NCI-H2196 treated with DMSO at 0.1 percent for 48 hours (cell line): Measurements from ENCODE around the gene YAP1.

Experiments used
- DNase-seq: peaks from one replicate; lab custom pipeline; 2025; ENCODE audit not compliant: unreplicated experiment; lab: John Stamatoyannopoulos, UW

Gene YAP1

GRCh38 chr11:102109896-102110760 lies at the start of gene YAP1:
Gene YAP1, plus strand, starts transcription at chr11:102110447. Its CDS starts 402 bp downstream, at chr11:102110849.
- DNase-seq, result no peak

GRCh38 chr11:102061276-102061675 lies 49.0 kb upstream of the YAP1 start:
- no peak for DNase-seq

GRCh38 chr11:102062106-102062505 lies 48.1 kb upstream of the YAP1 start:
- no peak for DNase-seq

GRCh38 chr11:102064316-102064715 lies 45.9 kb upstream of the YAP1 start:
- DNase-seq, result no peak

- no peak for DNase-seq
Observed at GRCh38 chr11:102070766-102071165, 39.5 kb upstream of the YAP1 start.

- no peak for DNase-seq
Observed at GRCh38 chr11:102071497-102072472, 38.5 kb upstream of the YAP1 start.

- no peak for DNase-seq
Observed at GRCh38 chr11:102073253-102073652, 37.0 kb upstream of the YAP1 start.

GRCh38 chr11:102079625-102080024 lies 30.6 kb upstream of the YAP1 start:
- no peak for DNase-seq

GRCh38 chr11:102081313-102081712 lies 28.9 kb upstream of the YAP1 start:
- DNase-seq, result no peak

GRCh38 chr11:102085864-102086551 lies 24.2 kb upstream of the YAP1 start:
- no peak for DNase-seq

GRCh38 chr11:102097186-102097585 lies 13.1 kb upstream of the YAP1 start:
- DNase-seq, result no peak

GRCh38 chr11:102099755-102100154 lies 10.5 kb upstream of the YAP1 start:
- no peak for DNase-seq

GRCh38 chr11:102108734-102109440 lies 1.4 kb upstream of the YAP1 start:
- DNase-seq, result no peak

- no peak for DNase-seq
Observed at GRCh38 chr11:102110761-102111010, 439 bp downstream of the YAP1 start.

- DNase-seq, result no peak
Observed at GRCh38 chr11:102111011-102111786, 952 bp downstream of the YAP1 start.

- no peak for DNase-seq
Observed at GRCh38 chr11:102111787-102112508, 1.7 kb downstream of the YAP1 start.

- no peak for DNase-seq
Observed at GRCh38 chr11:102112509-102112821, 2.2 kb downstream of the YAP1 start.

- no peak for DNase-seq
Observed at GRCh38 chr11:102114032-102114431, 3.8 kb downstream of the YAP1 start.

GRCh38 chr11:102115557-102115956 lies 5.3 kb downstream of the YAP1 start:
- no peak for DNase-seq
